SK-N-SH (cell line): Measurements from ENCODE around the gene ELOVL6.

Source experiments
- CHD2 ChIP-seq: fragments of 150-350 bp; IDR thresholded peaks from 2 replicates; pipeline ENCODE4 v1.6.1; 2018; ENCODE audit warnings: low read length; ENCODE audit not compliant: partially characterized antibody
- EP300 ChIP-seq, 2 experiments: IDR thresholded peaks; 2 replicates each; pipeline versions ENCODE4 v1.4.0 to v1.6.1; 2012; ENCODE audit warnings: borderline replicate concordance in 1 of 2, low read depth in 1 of 2, low read length in 1 of 2
- EZH2phosphoT487 ChIP-seq: fragments of 200-600 bp; sonication (generic); IDR thresholded peaks from 2 replicates; pipeline ENCODE4 v1.6.1; 2017; ENCODE audit warnings: low read depth, mixed run types, mild to moderate bottlenecking, antibody characterized with exemption, moderate library complexity, borderline replicate concordance
- FOXJ3 ChIP-seq: sonication (generic); formaldehyde crosslinking; IDR thresholded peaks from 2 replicates; pipeline ENCODE4 v1.5.1; 2020; ENCODE audit warnings: mild to moderate bottlenecking, missing genetic modification reagents
- NFIC ChIP-seq: IDR thresholded peaks from 2 replicates; pipeline ENCODE4 v1.4.0; 2012; ENCODE audit warnings: borderline replicate concordance
- POLR2AphosphoS5 ChIP-seq: IDR thresholded peaks from 2 replicates; pipeline ENCODE4 v1.6.1; 2012; ENCODE audit warnings: low read depth, low read length
- RFX5 ChIP-seq: IDR thresholded peaks from 2 replicates; pipeline ENCODE4 v1.6.1; 2012; ENCODE audit warnings: mild to moderate bottlenecking, improper control_type of control experiment, low read length
- TCF12 ChIP-seq: IDR thresholded peaks from 2 replicates; pipeline ENCODE4 v1.4.0; 2012
- YY1 ChIP-seq: IDR thresholded peaks from 2 replicates; pipeline ENCODE4 v1.4.0; 2012; ENCODE audit warnings: low read depth, mild to moderate bottlenecking
- TF ChIP-seq, protein P1 (sequence below): fragments of 200-600 bp; sonication (generic); IDR thresholded peaks from 2 replicates; pipeline ENCODE4 v1.6.1; 2017; ENCODE audit warnings: antibody characterized with exemption, mild to moderate bottlenecking, moderate library complexity
- TF ChIP-seq, protein P2 (sequence below): IDR thresholded peaks from 2 replicates; pipeline ENCODE4 v1.4.0; 2012; ENCODE audit warnings: low read depth
- TF ChIP-seq, protein P3 (sequence below): fragments of 150-350 bp; IDR thresholded peaks from 2 replicates; pipeline ENCODE4 v1.6.1; 2016; ENCODE audit warnings: mild to moderate bottlenecking, low read depth, low read length
- TF ChIP-seq, protein P4 (sequence below): IDR thresholded peaks from 2 replicates; pipeline ENCODE4; 2012
- TF ChIP-seq, protein P5 (sequence below): fragments of 150-350 bp; IDR thresholded peaks from 2 replicates; pipeline ENCODE4 v1.6.1; 2017; ENCODE audit warnings: antibody characterized with exemption, low read length, low read depth, borderline replicate concordance

DNA sequence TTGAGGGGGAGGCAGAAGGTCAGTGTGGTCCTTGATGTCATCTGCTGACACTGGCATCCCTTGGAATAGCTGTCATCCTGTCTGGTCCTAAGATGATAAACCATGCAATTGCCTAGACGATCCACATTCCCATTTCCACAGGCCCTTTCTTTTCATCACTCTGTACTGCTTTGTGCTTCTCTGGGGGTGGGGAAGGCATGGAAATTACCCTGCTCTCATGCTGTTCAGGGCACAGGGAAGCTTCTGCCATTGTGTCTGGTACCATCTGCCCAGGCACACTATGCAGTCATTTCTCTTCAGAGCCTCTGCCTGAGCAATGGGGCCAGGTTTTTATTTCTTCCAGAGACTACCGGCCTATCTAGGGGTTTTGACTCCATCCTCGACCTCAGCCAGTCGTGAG lies 49.7 kb upstream of the ELOVL6 start:
- TF ChIP-seq, protein P1, sequence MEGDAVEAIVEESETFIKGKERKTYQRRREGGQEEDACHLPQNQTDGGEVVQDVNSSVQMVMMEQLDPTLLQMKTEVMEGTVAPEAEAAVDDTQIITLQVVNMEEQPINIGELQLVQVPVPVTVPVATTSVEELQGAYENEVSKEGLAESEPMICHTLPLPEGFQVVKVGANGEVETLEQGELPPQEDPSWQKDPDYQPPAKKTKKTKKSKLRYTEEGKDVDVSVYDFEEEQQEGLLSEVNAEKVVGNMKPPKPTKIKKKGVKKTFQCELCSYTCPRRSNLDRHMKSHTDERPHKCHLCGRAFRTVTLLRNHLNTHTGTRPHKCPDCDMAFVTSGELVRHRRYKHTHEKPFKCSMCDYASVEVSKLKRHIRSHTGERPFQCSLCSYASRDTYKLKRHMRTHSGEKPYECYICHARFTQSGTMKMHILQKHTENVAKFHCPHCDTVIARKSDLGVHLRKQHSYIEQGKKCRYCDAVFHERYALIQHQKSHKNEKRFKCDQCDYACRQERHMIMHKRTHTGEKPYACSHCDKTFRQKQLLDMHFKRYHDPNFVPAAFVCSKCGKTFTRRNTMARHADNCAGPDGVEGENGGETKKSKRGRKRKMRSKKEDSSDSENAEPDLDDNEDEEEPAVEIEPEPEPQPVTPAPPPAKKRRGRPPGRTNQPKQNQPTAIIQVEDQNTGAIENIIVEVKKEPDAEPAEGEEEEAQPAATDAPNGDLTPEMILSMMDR, result no peak
- TF ChIP-seq RFX5, result no peak
- TF ChIP-seq EP300 (IDR thresholded peaks at IDR 0.05; ENCODE audit: borderline replicate concordance in 1 of 2, low read depth in 1 of 2, low read length in 1 of 2), result no peak
- no peak for TF ChIP-seq EZH2phosphoT487
- TF ChIP-seq, protein P2, sequence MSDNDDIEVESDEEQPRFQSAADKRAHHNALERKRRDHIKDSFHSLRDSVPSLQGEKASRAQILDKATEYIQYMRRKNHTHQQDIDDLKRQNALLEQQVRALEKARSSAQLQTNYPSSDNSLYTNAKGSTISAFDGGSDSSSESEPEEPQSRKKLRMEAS, result no peak
- TF ChIP-seq NFIC, result no peak
- TF ChIP-seq TCF12, result no peak
- TF ChIP-seq, protein P3, sequence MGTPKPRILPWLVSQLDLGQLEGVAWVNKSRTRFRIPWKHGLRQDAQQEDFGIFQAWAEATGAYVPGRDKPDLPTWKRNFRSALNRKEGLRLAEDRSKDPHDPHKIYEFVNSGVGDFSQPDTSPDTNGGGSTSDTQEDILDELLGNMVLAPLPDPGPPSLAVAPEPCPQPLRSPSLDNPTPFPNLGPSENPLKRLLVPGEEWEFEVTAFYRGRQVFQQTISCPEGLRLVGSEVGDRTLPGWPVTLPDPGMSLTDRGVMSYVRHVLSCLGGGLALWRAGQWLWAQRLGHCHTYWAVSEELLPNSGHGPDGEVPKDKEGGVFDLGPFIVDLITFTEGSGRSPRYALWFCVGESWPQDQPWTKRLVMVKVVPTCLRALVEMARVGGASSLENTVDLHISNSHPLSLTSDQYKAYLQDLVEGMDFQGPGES, result no peak
- TF ChIP-seq, protein P4, sequence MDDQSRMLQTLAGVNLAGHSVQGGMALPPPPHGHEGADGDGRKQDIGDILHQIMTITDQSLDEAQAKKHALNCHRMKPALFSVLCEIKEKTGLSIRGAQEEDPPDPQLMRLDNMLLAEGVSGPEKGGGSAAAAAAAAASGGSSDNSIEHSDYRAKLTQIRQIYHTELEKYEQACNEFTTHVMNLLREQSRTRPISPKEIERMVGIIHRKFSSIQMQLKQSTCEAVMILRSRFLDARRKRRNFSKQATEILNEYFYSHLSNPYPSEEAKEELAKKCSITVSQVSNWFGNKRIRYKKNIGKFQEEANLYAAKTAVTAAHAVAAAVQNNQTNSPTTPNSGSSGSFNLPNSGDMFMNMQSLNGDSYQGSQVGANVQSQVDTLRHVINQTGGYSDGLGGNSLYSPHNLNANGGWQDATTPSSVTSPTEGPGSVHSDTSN, result no peak
- TF ChIP-seq YY1, result no peak
- TF ChIP-seq POLR2AphosphoS5, result no peak
- no peak for TF ChIP-seq CHD2
- no peak for TF ChIP-seq FOXJ3
- TF ChIP-seq, protein P5, sequence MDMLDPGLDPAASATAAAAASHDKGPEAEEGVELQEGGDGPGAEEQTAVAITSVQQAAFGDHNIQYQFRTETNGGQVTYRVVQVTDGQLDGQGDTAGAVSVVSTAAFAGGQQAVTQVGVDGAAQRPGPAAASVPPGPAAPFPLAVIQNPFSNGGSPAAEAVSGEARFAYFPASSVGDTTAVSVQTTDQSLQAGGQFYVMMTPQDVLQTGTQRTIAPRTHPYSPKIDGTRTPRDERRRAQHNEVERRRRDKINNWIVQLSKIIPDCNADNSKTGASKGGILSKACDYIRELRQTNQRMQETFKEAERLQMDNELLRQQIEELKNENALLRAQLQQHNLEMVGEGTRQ, result no peak
